Trophoblast cell (in vitro differentiated cells and primary cell): ENCODE results near the gene STARD7.

Experiments
- DNase-seq, 2 donors: peaks; one replicate each; pipeline ENCODE4 v3.0.0-alpha.2; 2016
- H2AFZ ChIP-seq: 2 replicates; pipeline ENCODE4 v1.6.1; 2013; ENCODE audit warnings: low read length, moderate library complexity, mild to moderate bottlenecking; ENCODE audit not compliant: insufficient read depth, poor library complexity
- H2AK5ac ChIP-seq: 2 replicates; pipeline ENCODE4 v1.6.1; 2013; ENCODE audit warnings: mild to moderate bottlenecking, low read length
- H2BK120ac ChIP-seq: 2 replicates; pipeline ENCODE4 v1.6.1; 2013; ENCODE audit warnings: low read length, mild to moderate bottlenecking, moderate library complexity; ENCODE audit not compliant: insufficient read depth, poor library complexity
- H2BK12ac ChIP-seq: 2 replicates; pipeline ENCODE4 v1.6.1; 2013; ENCODE audit warnings: mild to moderate bottlenecking, low read length, moderate library complexity
- H2BK5ac ChIP-seq: 2 replicates; pipeline ENCODE4 v1.6.1; 2013; ENCODE audit warnings: low read length, low read depth, moderate library complexity, mild to moderate bottlenecking; ENCODE audit not compliant: poor library complexity
- H3K14ac ChIP-seq: 2 replicates; pipeline ENCODE4 v1.6.1; 2013; ENCODE audit warnings: mild to moderate bottlenecking, low read length
- H3K18ac ChIP-seq: 2 replicates; pipeline ENCODE4 v1.6.1; 2013; ENCODE audit warnings: mild to moderate bottlenecking, low read length
- H3K23ac ChIP-seq: 2 replicates; pipeline ENCODE4 v1.6.1; 2013; ENCODE audit warnings: low read length
- H3K27ac ChIP-seq: 2 replicates; pipeline ENCODE4 v1.5.1; 2013; ENCODE audit warnings: low read depth, mild to moderate bottlenecking, inconsistent platforms, low read length, moderate library complexity
- H3K27me3 ChIP-seq: 2 replicates; pipeline ENCODE4 v1.6.1; 2013; ENCODE audit warnings: inconsistent platforms, mild to moderate bottlenecking, low read length, moderate library complexity; ENCODE audit not compliant: insufficient read depth
- H3K36me3 ChIP-seq, 2 experiments: 1 replicate in 1 of 2; 2 replicates in 1 of 2; pipeline ENCODE4 v1.6.1; 2013; ENCODE audit warnings: low read length in 2 of 2, mild to moderate bottlenecking in 2 of 2, moderate library complexity in 1 of 2; ENCODE audit not compliant: insufficient read depth in 2 of 2, control insufficient read depth in 1 of 2
- H3K4ac ChIP-seq: 2 replicates; pipeline ENCODE4 v1.6.1; 2013; ENCODE audit warnings: low read depth, mild to moderate bottlenecking, low read length, moderate library complexity
- H3K4me1 ChIP-seq, 2 experiments: 1 replicate in 1 of 2; 2 replicates in 1 of 2; pipeline ENCODE4 v1.6.1; 2013; ENCODE audit warnings: low read length in 2 of 2, mild to moderate bottlenecking in 2 of 2, moderate library complexity in 1 of 2; ENCODE audit not compliant: insufficient read depth in 2 of 2, control insufficient read depth in 1 of 2
- H3K4me2 ChIP-seq: 2 replicates; pipeline ENCODE4 v1.6.1; 2013; ENCODE audit warnings: inconsistent platforms, mild to moderate bottlenecking, low read length, moderate library complexity
- H3K4me3 ChIP-seq: 2 replicates; pipeline ENCODE4 v1.5.1; 2013; ENCODE audit warnings: mild to moderate bottlenecking, low read depth, low read length, inconsistent platforms
- H3K79me1 ChIP-seq: one replicate; pipeline ENCODE4 v1.6.1; 2013; ENCODE audit warnings: low read length
- H3K79me2 ChIP-seq: 2 replicates; pipeline ENCODE4 v1.6.1; 2013; ENCODE audit warnings: low read length, mild to moderate bottlenecking; ENCODE audit not compliant: control insufficient read depth, insufficient read depth, poor library complexity
- H3K9ac ChIP-seq: 2 replicates; pipeline ENCODE4 v1.6.1; 2013; ENCODE audit warnings: mild to moderate bottlenecking, low read length
- H3K9me3 ChIP-seq: 2 replicates; pipeline ENCODE4 v1.6.1; 2013; ENCODE audit warnings: low read depth, mild to moderate bottlenecking, control low read depth, inconsistent platforms, low read length; ENCODE audit not compliant: insufficient read depth
- H4K12ac ChIP-seq: 2 replicates; pipeline ENCODE4 v1.6.1; 2013; ENCODE audit warnings: low read depth, mild to moderate bottlenecking, low read length, moderate library complexity
- H4K8ac ChIP-seq: 2 replicates; pipeline ENCODE4 v1.6.1; 2013; ENCODE audit warnings: low read depth, mild to moderate bottlenecking, low read length, moderate library complexity
- H4K91ac ChIP-seq: one replicate; pipeline ENCODE4 v1.6.1; 2013; ENCODE audit warnings: low read depth, mild to moderate bottlenecking, low read length, moderate library complexity
- WGBS: extraction: QIAGEN DNeasy Blood & Tissue Kit; methylation state at CpG from one replicate; pipeline ENCODE4 v1.1.7; 2013; ENCODE audit warnings: missing lambda C conversion rate; ENCODE audit not compliant: insufficient read length, insufficient coverage; ENCODE audit errors: extremely low coverage; 5-methylcytosine and 5-hydroxymethylcytosine counted together

The STARD7 gene

GRCh38 chr2:96249654-96250053 lies 41.0 kb upstream of the STARD7 start:
- no CpG with 5 or more reads among the region's 9 CpGs for WGBS
- H3K9ac ChIP-seq = no peak overlapping the region

DNA sequence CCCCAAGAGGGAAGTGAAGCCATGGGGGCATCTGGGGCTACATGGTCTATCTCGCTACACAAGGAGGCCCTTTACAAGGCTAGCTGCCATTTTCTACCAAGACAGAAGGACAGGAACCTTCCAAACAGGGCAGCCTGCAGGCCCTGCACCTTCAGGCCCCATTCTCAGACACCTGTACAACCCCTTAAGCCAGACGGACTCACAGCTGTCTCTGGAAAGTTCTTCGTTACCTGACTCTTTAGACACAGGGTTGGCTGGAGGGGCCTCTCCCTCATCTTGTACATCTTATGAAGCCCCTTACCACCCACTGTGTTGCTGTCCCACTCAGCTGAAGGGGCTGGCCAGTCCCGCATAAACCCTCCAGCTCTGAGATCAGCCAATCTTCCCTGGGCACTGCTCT lies 40.0 kb upstream of the STARD7 start:
- Histone ChIP-seq H3K9ac (no peak overlapping the region), H4K8ac (no peak overlapping the region), H3K23ac (no peak overlapping the region), H2BK120ac (no peak overlapping the region), H3K79me2 (no peaks in the 10 kb centered on the region), H2BK5ac (no peak overlapping the region), H3K4me2 (no peak overlapping the region), H3K4me1 (peaks cover 0 to 3% of the 10 kb centered on the region in 2 experiments), H4K91ac (no peak overlapping the region), H3K4ac (no peak overlapping the region), H2BK12ac (no peak overlapping the region), H2AK5ac (no peak overlapping the region), H3K18ac (no peak overlapping the region), H2AFZ (no peak overlapping the region), H3K27me3 (no peaks in the 10 kb centered on the region), H3K9me3 (no peaks in the 10 kb centered on the region), H3K79me1 (no peaks in the 10 kb centered on the region), H4K12ac (no peak overlapping the region), H3K4me3 (no peak overlapping the region), H3K14ac (no peak overlapping the region), H3K27ac (no peak overlapping the region), H3K36me3 (peaks cover 13% of the 10 kb centered on the region in 2 experiments)
- no CpG with 5 or more reads among the region's 4 CpGs for WGBS
- DNase-seq = no peak

More at GRCh38 chr2:96249654-96250053, 41.0 kb upstream of the STARD7 start:
- H2BK12ac ChIP-seq = no peak overlapping the region
- no peak overlapping the region for H2BK120ac ChIP-seq
- H4K12ac ChIP-seq = no peak overlapping the region
- H3K9me3 ChIP-seq = no peaks in the 10 kb centered on the region
- H4K8ac ChIP-seq = no peak overlapping the region
- H2AK5ac ChIP-seq = no peak overlapping the region
- H3K79me2 ChIP-seq = no peaks in the 10 kb centered on the region
- no peak overlapping the region for H3K27ac ChIP-seq
- no peaks in the 10 kb centered on the region for H3K27me3 ChIP-seq
- H3K18ac ChIP-seq = no peak overlapping the region
- H3K4me2 ChIP-seq = no peak overlapping the region
- H2AFZ ChIP-seq = no peak overlapping the region
- H3K4me3 ChIP-seq = no peak overlapping the region
- DNase-seq = no peak
- H3K4ac ChIP-seq = no peak overlapping the region
- no peaks in the 10 kb centered on the region for H3K79me1 ChIP-seq
- peaks cover 0 to 3% of the 10 kb centered on the region in 2 experiments for H3K4me1 ChIP-seq
- H2BK5ac ChIP-seq = no peak overlapping the region
- H3K36me3 ChIP-seq = peaks cover 23% of the 10 kb centered on the region in 2 experiments
- no peak overlapping the region for H3K14ac ChIP-seq
- no peak overlapping the region for H4K91ac ChIP-seq
- no peak overlapping the region for H3K23ac ChIP-seq

GRCh38 chr2:96247896-96248295 lies 39.3 kb upstream of the STARD7 start:
- Histone ChIP-seq H3K14ac (no peak overlapping the region), H3K4me3 (no peak overlapping the region), H2AFZ (no peak overlapping the region), H4K8ac (no peak overlapping the region), H3K23ac (no peak overlapping the region), H3K9me3 (no peaks in the 10 kb centered on the region), H2BK12ac (no peak overlapping the region), H2AK5ac (no peak overlapping the region), H3K27me3 (no peaks in the 10 kb centered on the region), H3K9ac (no peak overlapping the region), H2BK5ac (no peak overlapping the region), H4K12ac (no peak overlapping the region), H4K91ac (no peak overlapping the region), H3K4me2 (no peak overlapping the region), H3K36me3 (peaks cover 6% of the 10 kb centered on the region in 2 experiments), H3K79me1 (no peaks in the 10 kb centered on the region), H3K27ac (no peak overlapping the region), H3K79me2 (no peaks in the 10 kb centered on the region), H3K4ac (no peak overlapping the region), H3K4me1 (peaks cover 0 to 3% of the 10 kb centered on the region in 2 experiments), H3K18ac (no peak overlapping the region), H2BK120ac (no peak overlapping the region)
- no peak for DNase-seq
- no CpG with 5 or more reads among the region's 5 CpGs for WGBS

- Histone ChIP-seq H3K4me3 (no peak overlapping the region), H2AFZ (no peak overlapping the region), H3K79me1 (no peaks in the 10 kb centered on the region), H4K12ac (no peak overlapping the region), H3K27ac (no peak overlapping the region), H3K79me2 (no peaks in the 10 kb centered on the region), H2AK5ac (no peak overlapping the region), H4K91ac (no peak overlapping the region), H3K9ac (peak overlapping the region; percentile 38), H3K18ac (no peak overlapping the region), H4K8ac (no peak overlapping the region), H3K23ac (no peak overlapping the region), H3K4me2 (no peak overlapping the region), H3K9me3 (no peaks in the 10 kb centered on the region), H3K14ac (no peak overlapping the region), H2BK5ac (no peak overlapping the region), H3K4me1 (peaks cover 0 to 3% of the 10 kb centered on the region in 2 experiments), H3K4ac (no peak overlapping the region), H2BK12ac (no peak overlapping the region), H3K27me3 (no peaks in the 10 kb centered on the region), H3K36me3 (no peaks in the 10 kb centered on the region), H2BK120ac (no peak overlapping the region)
- no peak for DNase-seq
- no CpG with 5 or more reads among the region's 3 CpGs for WGBS
These were observed 38.4 kb upstream of the STARD7 start for GRCh38 chr2:96247009-96247408.
